DND-41 (cell line): ENCODE data around the gene HTR2C.

Source experiments
- EZH2 ChIP-seq: IDR thresholded peaks from 3 replicates; pipeline ENCODE4 v1.6.1; 2012; ENCODE audit warnings: borderline replicate concordance, low read depth, mild to moderate bottlenecking, moderate library complexity, low read length, inconsistent platforms; ENCODE audit not compliant: severe bottlenecking
- TF ChIP-seq, protein P1 (sequence below): IDR thresholded peaks from 2 replicates; pipeline ENCODE4 v1.5.1; 2012; ENCODE audit warnings: borderline replicate concordance, low read length, moderate library complexity, mild to moderate bottlenecking; ENCODE audit not compliant: poor library complexity, severe bottlenecking; ENCODE audit errors: extremely low read depth

GRCh38 chrX:114889481-114889880 is 305.6 kb downstream of the HTR2C start:
- TF ChIP-seq, protein P1, sequence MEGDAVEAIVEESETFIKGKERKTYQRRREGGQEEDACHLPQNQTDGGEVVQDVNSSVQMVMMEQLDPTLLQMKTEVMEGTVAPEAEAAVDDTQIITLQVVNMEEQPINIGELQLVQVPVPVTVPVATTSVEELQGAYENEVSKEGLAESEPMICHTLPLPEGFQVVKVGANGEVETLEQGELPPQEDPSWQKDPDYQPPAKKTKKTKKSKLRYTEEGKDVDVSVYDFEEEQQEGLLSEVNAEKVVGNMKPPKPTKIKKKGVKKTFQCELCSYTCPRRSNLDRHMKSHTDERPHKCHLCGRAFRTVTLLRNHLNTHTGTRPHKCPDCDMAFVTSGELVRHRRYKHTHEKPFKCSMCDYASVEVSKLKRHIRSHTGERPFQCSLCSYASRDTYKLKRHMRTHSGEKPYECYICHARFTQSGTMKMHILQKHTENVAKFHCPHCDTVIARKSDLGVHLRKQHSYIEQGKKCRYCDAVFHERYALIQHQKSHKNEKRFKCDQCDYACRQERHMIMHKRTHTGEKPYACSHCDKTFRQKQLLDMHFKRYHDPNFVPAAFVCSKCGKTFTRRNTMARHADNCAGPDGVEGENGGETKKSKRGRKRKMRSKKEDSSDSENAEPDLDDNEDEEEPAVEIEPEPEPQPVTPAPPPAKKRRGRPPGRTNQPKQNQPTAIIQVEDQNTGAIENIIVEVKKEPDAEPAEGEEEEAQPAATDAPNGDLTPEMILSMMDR: no peak
- no peak for TF ChIP-seq EZH2
